Neural cell (in vitro differentiated cells): ENCODE data around the gene GSG1L. TPM values are rescaled to one million over a fixed set of nuclear protein-coding genes. Genes with fewer than 3 reads are reported as not detected.

Source experiments
- H2AFZ ChIP-seq: fragments of 200-600, 300-800 bp; sonication (generic), shearing (Covaris generic); 2 replicates; pipeline ENCODE4 v1.6.0; 2014; ENCODE audit warnings: low read depth, mild to moderate bottlenecking, antibody characterized with exemption, low read length, moderate library complexity
- H3F3A ChIP-seq: fragments of 200-600 bp; shearing (Covaris generic); 2 replicates; pipeline ENCODE4 v1.6.1; 2016; ENCODE audit warnings: mild to moderate bottlenecking, moderate library complexity, mixed read lengths, antibody characterized with exemption, low read length; ENCODE audit not compliant: insufficient read depth, poor library complexity, severe bottlenecking
- H3K27ac ChIP-seq: fragments of 200-600, 300-800 bp; sonication (generic), shearing (Covaris generic); 2 replicates; pipeline ENCODE4 v1.5.1; 2014; ENCODE audit warnings: mild to moderate bottlenecking, low read length, moderate library complexity
- H3K27me3 ChIP-seq: fragments of 300-800, 200-600 bp; sonication (generic), shearing (Covaris generic); 2 replicates; pipeline ENCODE4 v1.6.0; 2014; ENCODE audit warnings: mild to moderate bottlenecking, low read depth, low read length, moderate library complexity; ENCODE audit not compliant: insufficient read depth
- H3K36me3 ChIP-seq: fragments of 300-800, 200-600 bp; sonication (generic), shearing (Covaris generic); 2 replicates; pipeline ENCODE4 v1.5.1; 2014; ENCODE audit warnings: mild to moderate bottlenecking, antibody characterized with exemption, low read length, moderate library complexity; ENCODE audit not compliant: insufficient read depth
- H3K4me2 ChIP-seq: fragments of 300-800, 200-600 bp; sonication (generic), shearing (Covaris generic); 2 replicates; pipeline ENCODE4 v1.6.0; 2014; ENCODE audit warnings: mild to moderate bottlenecking, low read length
- H3K4me3 ChIP-seq: fragments of 300-800, 200-600 bp; sonication (generic), shearing (Covaris generic); 2 replicates; pipeline ENCODE4 v1.5.1; 2014; ENCODE audit warnings: mild to moderate bottlenecking, low read length, moderate library complexity
- H3K79me2 ChIP-seq: fragments of 200-600 bp; shearing (Covaris generic); replicated peaks from 2 replicates; pipeline ENCODE4 v1.6.0; 2014; ENCODE audit warnings: mild to moderate bottlenecking, low read length, moderate library complexity; ENCODE audit not compliant: insufficient read depth
- H3K9ac ChIP-seq: fragments of 300-800, 200-600 bp; sonication (generic), shearing (Covaris generic); 2 replicates; pipeline ENCODE4 v1.6.1; 2016; ENCODE audit warnings: mild to moderate bottlenecking, low read length, mixed read lengths
- H3K9me2 ChIP-seq: fragments of 200-600 bp; shearing (Covaris generic); 2 replicates; pipeline ENCODE4 v1.6.1; 2016; ENCODE audit warnings: mild to moderate bottlenecking, low read length, mixed read lengths; ENCODE audit not compliant: insufficient read depth
- H3K9me3 ChIP-seq: fragments of 200-600, 300-800 bp; sonication (generic), shearing (Covaris generic); 2 replicates; pipeline ENCODE4 v1.6.1; 2016; ENCODE audit warnings: mild to moderate bottlenecking, mixed run types, low read length, moderate library complexity, mixed read lengths
- H4K20me1 ChIP-seq: fragments of 200-600 bp; shearing (Covaris generic); 2 replicates; pipeline ENCODE4 v1.6.1; 2016; ENCODE audit warnings: mild to moderate bottlenecking, mixed run types; ENCODE audit not compliant: insufficient read depth
- EP300 ChIP-seq: fragments of 450-650 bp; conservative IDR thresholded peaks from 2 replicates; pipeline ENCODE4 v1.6.1; 2014; ENCODE audit warnings: antibody characterized with exemption, mild to moderate bottlenecking, moderate library complexity; ENCODE audit not compliant: poor library complexity, severe bottlenecking
- EZH2 ChIP-seq: fragments of 200-600, 300-800 bp; shearing (Covaris generic), sonication (generic); IDR thresholded peaks from 2 replicates; pipeline ENCODE4 v1.6.1; 2014; ENCODE audit warnings: antibody characterized with exemption, low read length, borderline replicate concordance, mild to moderate bottlenecking; ENCODE audit not compliant: insufficient read depth, poor library complexity, severe bottlenecking
- MXI1 ChIP-seq: fragments of 450-650 bp; conservative IDR thresholded peaks from 2 replicates; pipeline ENCODE4 v1.6.1; 2014; ENCODE audit warnings: antibody characterized with exemption, mild to moderate bottlenecking; ENCODE audit not compliant: poor library complexity, severe bottlenecking
- POLR2AphosphoS5 ChIP-seq: IDR thresholded peaks from 2 replicates; pipeline ENCODE4 v1.6.1; 2012
- RAD21 ChIP-seq: fragments of 450-650 bp; conservative IDR thresholded peaks from 2 replicates; pipeline ENCODE4 v1.6.1; 2014; ENCODE audit warnings: antibody characterized with exemption, mild to moderate bottlenecking, moderate library complexity
- SMC3 ChIP-seq: fragments of 450-650 bp; conservative IDR thresholded peaks from 2 replicates; pipeline ENCODE4 v1.6.1; 2014; ENCODE audit warnings: antibody characterized with exemption, mild to moderate bottlenecking, moderate library complexity; ENCODE audit not compliant: poor library complexity
- TAF1 ChIP-seq: IDR thresholded peaks from 2 replicates; pipeline ENCODE4 v1.6.1; 2012; ENCODE audit warnings: low read depth
- polyA plus RNA-seq: library from polyadenylated mRNA; depleted of rRNA; stranded (reverse); fragments of >200 nt; gene quantifications from 2 replicates; pipeline ENCODE4 v1.2.3, GENCODE V29; 2014
- TF ChIP-seq, protein P1 (sequence below): IDR thresholded peaks from 2 replicates; pipeline ENCODE4 v1.6.1; 2012; ENCODE audit warnings: borderline replicate concordance
- TF ChIP-seq, protein P2 (sequence below): fragments of 450-650 bp; IDR thresholded peaks from 2 replicates; pipeline ENCODE4 v1.5.1; 2014; ENCODE audit warnings: antibody characterized with exemption, mild to moderate bottlenecking, moderate library complexity; ENCODE audit not compliant: poor library complexity, severe bottlenecking

Gene GSG1L
- polyA plus RNA-seq, 1 donor from 2014 or later, result 0.85 TPM

DNA sequence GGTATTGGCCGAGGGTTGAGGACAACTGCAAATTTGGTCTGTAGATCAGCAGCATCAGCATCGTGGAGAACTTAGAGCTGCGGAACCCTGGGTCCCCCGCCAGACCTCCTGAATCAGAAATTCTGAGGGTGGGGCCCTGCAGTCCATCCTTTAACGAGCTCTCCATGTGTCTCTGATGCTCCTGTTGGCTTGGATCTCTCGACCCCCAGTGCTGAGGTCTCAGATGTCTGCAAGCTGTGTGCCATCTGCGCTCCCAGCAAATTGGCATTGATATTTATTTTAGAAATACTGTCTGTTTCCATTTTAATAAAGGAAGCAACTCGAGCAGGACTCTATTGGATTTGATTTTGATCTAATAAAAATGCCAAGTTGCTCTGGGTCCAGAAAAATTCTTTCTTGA lies 263.6 kb downstream of the GSG1L start:
- Histone ChIP-seq H3K27me3 (no peaks in the 10 kb centered on the region), H3K9ac (no peak overlapping the region), H4K20me1 (no peaks in the 10 kb centered on the region), H3K79me2 (no peaks in the 10 kb centered on the region), H3F3A (no peaks in the 10 kb centered on the region), H3K9me3 (no peaks in the 10 kb centered on the region), H3K36me3 (no peaks in the 10 kb centered on the region), H2AFZ (no peak overlapping the region), H3K4me3 (no peak overlapping the region), H3K4me2 (no peak overlapping the region), H3K27ac (no peak overlapping the region), H3K9me2 (no peaks in the 10 kb centered on the region)
- TF ChIP-seq TAF1, result no peak
- no peak for TF ChIP-seq RAD21
- TF ChIP-seq EP300, result no peak
- no peak for TF ChIP-seq SMC3
- TF ChIP-seq, protein P1, sequence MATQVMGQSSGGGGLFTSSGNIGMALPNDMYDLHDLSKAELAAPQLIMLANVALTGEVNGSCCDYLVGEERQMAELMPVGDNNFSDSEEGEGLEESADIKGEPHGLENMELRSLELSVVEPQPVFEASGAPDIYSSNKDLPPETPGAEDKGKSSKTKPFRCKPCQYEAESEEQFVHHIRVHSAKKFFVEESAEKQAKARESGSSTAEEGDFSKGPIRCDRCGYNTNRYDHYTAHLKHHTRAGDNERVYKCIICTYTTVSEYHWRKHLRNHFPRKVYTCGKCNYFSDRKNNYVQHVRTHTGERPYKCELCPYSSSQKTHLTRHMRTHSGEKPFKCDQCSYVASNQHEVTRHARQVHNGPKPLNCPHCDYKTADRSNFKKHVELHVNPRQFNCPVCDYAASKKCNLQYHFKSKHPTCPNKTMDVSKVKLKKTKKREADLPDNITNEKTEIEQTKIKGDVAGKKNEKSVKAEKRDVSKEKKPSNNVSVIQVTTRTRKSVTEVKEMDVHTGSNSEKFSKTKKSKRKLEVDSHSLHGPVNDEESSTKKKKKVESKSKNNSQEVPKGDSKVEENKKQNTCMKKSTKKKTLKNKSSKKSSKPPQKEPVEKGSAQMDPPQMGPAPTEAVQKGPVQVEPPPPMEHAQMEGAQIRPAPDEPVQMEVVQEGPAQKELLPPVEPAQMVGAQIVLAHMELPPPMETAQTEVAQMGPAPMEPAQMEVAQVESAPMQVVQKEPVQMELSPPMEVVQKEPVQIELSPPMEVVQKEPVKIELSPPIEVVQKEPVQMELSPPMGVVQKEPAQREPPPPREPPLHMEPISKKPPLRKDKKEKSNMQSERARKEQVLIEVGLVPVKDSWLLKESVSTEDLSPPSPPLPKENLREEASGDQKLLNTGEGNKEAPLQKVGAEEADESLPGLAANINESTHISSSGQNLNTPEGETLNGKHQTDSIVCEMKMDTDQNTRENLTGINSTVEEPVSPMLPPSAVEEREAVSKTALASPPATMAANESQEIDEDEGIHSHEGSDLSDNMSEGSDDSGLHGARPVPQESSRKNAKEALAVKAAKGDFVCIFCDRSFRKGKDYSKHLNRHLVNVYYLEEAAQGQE, result no peak
- no peak for TF ChIP-seq POLR2AphosphoS5
- TF ChIP-seq, protein P2, sequence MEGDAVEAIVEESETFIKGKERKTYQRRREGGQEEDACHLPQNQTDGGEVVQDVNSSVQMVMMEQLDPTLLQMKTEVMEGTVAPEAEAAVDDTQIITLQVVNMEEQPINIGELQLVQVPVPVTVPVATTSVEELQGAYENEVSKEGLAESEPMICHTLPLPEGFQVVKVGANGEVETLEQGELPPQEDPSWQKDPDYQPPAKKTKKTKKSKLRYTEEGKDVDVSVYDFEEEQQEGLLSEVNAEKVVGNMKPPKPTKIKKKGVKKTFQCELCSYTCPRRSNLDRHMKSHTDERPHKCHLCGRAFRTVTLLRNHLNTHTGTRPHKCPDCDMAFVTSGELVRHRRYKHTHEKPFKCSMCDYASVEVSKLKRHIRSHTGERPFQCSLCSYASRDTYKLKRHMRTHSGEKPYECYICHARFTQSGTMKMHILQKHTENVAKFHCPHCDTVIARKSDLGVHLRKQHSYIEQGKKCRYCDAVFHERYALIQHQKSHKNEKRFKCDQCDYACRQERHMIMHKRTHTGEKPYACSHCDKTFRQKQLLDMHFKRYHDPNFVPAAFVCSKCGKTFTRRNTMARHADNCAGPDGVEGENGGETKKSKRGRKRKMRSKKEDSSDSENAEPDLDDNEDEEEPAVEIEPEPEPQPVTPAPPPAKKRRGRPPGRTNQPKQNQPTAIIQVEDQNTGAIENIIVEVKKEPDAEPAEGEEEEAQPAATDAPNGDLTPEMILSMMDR, result no peak
- TF ChIP-seq MXI1, result no peak
- no peak for TF ChIP-seq EZH2

DNA sequence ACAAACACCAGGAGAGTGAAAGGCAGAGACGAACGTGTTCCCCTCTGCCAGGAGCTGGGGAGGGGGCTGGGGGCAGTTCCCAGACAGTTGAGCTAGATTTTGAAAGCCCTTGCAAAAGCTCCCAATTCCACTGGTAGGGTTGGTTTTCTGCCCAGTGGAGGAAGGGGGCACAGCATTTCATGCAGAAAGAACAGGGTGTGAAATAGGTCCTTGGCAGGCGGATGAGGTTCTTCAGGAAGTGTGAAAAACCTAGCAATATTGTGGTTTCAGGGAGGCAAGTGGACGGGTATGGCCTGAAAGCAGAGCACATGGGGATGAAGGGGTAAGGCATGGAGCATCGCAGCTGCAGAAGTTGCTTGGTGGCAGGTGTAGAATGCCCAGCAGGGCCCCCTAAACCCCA lies 265.3 kb downstream of the GSG1L start:
- no peak overlapping the region for H3K27ac ChIP-seq
- no peak overlapping the region for H3K4me3 ChIP-seq
- no peak overlapping the region for H3K9ac ChIP-seq
- no peak overlapping the region for H3K4me2 ChIP-seq
- H3K9me2 ChIP-seq, result no peaks in the 10 kb centered on the region
- no peak overlapping the region for H2AFZ ChIP-seq
- no peaks in the 10 kb centered on the region for H4K20me1 ChIP-seq
- no peaks in the 10 kb centered on the region for H3K27me3 ChIP-seq
- no peaks in the 10 kb centered on the region for H3K9me3 ChIP-seq
- H3K79me2 ChIP-seq, result no peaks in the 10 kb centered on the region
- TF ChIP-seq, protein P1, result no peak
- TF ChIP-seq, protein P2, result no peak
- TF ChIP-seq POLR2AphosphoS5 (no peak), RAD21 (no peak), SMC3 (no peak), EP300 (no peak), TAF1 (no peak), MXI1 (no peak)
- H3K36me3 ChIP-seq, result no peaks in the 10 kb centered on the region
- no peaks in the 10 kb centered on the region for H3F3A ChIP-seq
